ENCODE results near the gene TRIM66. TPM values are rescaled to one million over a fixed set of nuclear protein-coding genes. Genes with fewer than 3 reads are reported as not detected.

TRIM66 gene
- total RNA-seq, 1 experiment from 2014 or later, result 2.1 TPM

DNA sequence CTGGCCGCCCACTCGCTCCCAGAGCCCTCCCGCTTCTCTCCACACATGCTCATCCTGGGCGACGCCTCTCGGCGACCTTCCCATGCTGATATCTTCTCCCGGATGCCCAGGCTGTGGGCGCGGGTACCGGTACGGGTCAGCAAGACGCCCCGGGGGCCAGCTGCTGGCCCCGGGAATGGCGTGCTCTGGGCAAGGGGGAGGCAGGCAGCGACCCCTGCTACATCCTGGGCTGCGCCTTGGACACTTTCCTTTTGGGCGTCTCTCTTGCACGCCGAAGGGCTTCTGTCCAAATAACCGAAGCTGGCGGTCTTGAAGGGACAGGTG is 48.2 kb upstream of the TRIM66 start:
- no peaks in the 10 kb centered on the region for H3K79me2 ChIP-seq (ENCODE audit: insufficient read depth, low read length)
- no CpG with 5 or more reads among the region's 23 CpGs for WGBS (ENCODE audit: extremely low coverage, insufficient read length, low lambda C conversion rate)
- no peak overlapping the region for H4K8ac ChIP-seq (replicated peaks; ENCODE audit: insufficient read length, low read depth, low read length)
- peaks cover 3 to 6% (median 4%) of the 10 kb centered on the region in 3 experiments; a peak in 3 of 7 replicates for H3K36me3 Mint-ChIP-seq (ENCODE audit: insufficient read depth in 1 of 3, low read depth in 3 of 3)
- H4K5ac ChIP-seq (ENCODE audit: insufficient read length, low read depth, low read length), result no peak overlapping the region
- H3K27ac ChIP-seq (ENCODE audit: insufficient read length, low read depth, low read length), result no peak overlapping the region
- no peak overlapping the region for H3K18ac ChIP-seq (ENCODE audit: insufficient read length, low read depth, low read length)
- H3K79me1 ChIP-seq (ENCODE audit: insufficient read depth, low read depth, low read length, poor library complexity, severe bottlenecking), result no peaks in the 10 kb centered on the region
- H2BK15ac ChIP-seq (ENCODE audit: low read depth, low read length), result no peak overlapping the region
- H3K4me1 Mint-ChIP-seq, result peaks cover 6 to 9% of the 10 kb centered on the region in 2 experiments; a peak in 2 of 4 replicates
- no peak overlapping the region for H3K14ac ChIP-seq (ENCODE audit: insufficient read depth, low read length)
- no peak overlapping the region for H3K4ac ChIP-seq (ENCODE audit: low read depth, low read length)
- no peak overlapping the region for H3K9ac ChIP-seq (ENCODE audit: extremely low read depth, insufficient read length, low read length)
- DNase-seq, result no peak
- no peaks in the 10 kb centered on the region; the same call in 1 of the 2 replicates for H3K27me3 Mint-ChIP-seq (ENCODE audit: low read depth)
- no peak overlapping the region for H2BK20ac ChIP-seq (ENCODE audit: low read depth, low read length, poor library complexity, severe bottlenecking)
- H3K27ac Mint-ChIP-seq, result 0 out of 7 replicates have a peak overlapping the region, but pooled peaks of 1 of the 3 experiments have one; percentile 72
- TF ChIP-seq, protein P1, sequence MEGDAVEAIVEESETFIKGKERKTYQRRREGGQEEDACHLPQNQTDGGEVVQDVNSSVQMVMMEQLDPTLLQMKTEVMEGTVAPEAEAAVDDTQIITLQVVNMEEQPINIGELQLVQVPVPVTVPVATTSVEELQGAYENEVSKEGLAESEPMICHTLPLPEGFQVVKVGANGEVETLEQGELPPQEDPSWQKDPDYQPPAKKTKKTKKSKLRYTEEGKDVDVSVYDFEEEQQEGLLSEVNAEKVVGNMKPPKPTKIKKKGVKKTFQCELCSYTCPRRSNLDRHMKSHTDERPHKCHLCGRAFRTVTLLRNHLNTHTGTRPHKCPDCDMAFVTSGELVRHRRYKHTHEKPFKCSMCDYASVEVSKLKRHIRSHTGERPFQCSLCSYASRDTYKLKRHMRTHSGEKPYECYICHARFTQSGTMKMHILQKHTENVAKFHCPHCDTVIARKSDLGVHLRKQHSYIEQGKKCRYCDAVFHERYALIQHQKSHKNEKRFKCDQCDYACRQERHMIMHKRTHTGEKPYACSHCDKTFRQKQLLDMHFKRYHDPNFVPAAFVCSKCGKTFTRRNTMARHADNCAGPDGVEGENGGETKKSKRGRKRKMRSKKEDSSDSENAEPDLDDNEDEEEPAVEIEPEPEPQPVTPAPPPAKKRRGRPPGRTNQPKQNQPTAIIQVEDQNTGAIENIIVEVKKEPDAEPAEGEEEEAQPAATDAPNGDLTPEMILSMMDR (conservative IDR thresholded peaks at IDR 0.05), result no peak
- H3K9me3 ChIP-seq (ENCODE audit: control insufficient read depth, low read depth, low read length), result no peaks in the 10 kb centered on the region
- H3K4me2 ChIP-seq (ENCODE audit: insufficient read depth, insufficient read length, low read length), result no peak overlapping the region
- no peaks in the 10 kb centered on the region for H3K9me3 Mint-ChIP-seq
- no peak overlapping the region for H3T11ph ChIP-seq (ENCODE audit: low read length)
- no peaks in the 10 kb centered on the region; the same call in 1 of the 2 replicates for H3K4me1 ChIP-seq (ENCODE audit: insufficient read depth, low read length)
- no peak overlapping the region for H4K91ac ChIP-seq (ENCODE audit: insufficient read length, low read depth, low read length)
- no peak overlapping the region for H3K56ac ChIP-seq (ENCODE audit: insufficient read length, low read depth, low read length)
- no peak overlapping the region for H2BK5ac ChIP-seq (ENCODE audit: insufficient read length, low read length)
- no peaks in the 10 kb centered on the region for H3K27me3 ChIP-seq (ENCODE audit: insufficient read depth, low read length)
- no peak overlapping the region for H2AK5ac ChIP-seq (ENCODE audit: insufficient read length, low read length)
- H3K4me3 Mint-ChIP-seq, result no peak overlapping the region
- peaks cover 2% of the 10 kb centered on the region for H3K23me2 ChIP-seq (ENCODE audit: insufficient read length, low read depth, low read length, poor library complexity, severe bottlenecking)
- no peak overlapping the region for H2AFZ ChIP-seq (ENCODE audit: low read length)
- H2BK12ac ChIP-seq (ENCODE audit: insufficient read length, low read depth, low read length), result no peak overlapping the region
- no peak overlapping the region for H3K23ac ChIP-seq (ENCODE audit: insufficient read length, low read depth, low read length)
- no peak overlapping the region for H2BK120ac ChIP-seq (ENCODE audit: low read depth, low read length, poor library complexity, severe bottlenecking)
- no peaks in the 10 kb centered on the region for H4K20me1 ChIP-seq (ENCODE audit: control insufficient read depth, insufficient read depth, insufficient read length)
